SK-N-SH (cell line): Measurements from ENCODE around the gene PRUNE1. TPM values are rescaled to one million over a fixed set of nuclear protein-coding genes. Genes with fewer than 3 reads are reported as not detected.
A peak's percentile ranks its signal among the peaks of the same experiment; 100 is the strongest.

Experiments used
- CHD2 ChIP-seq: fragments of 150-350 bp; IDR thresholded peaks from 2 replicates; pipeline ENCODE4 v1.6.1; 2018; ENCODE audit warnings: low read length; ENCODE audit not compliant: partially characterized antibody
- ELF1 ChIP-seq: IDR thresholded peaks from 2 replicates; pipeline ENCODE4 v1.4.0; 2012
- EZH2phosphoT487 ChIP-seq: fragments of 200-600 bp; sonication (generic); IDR thresholded peaks from 2 replicates; pipeline ENCODE4 v1.6.1; 2017; ENCODE audit warnings: low read depth, mixed run types, mild to moderate bottlenecking, antibody characterized with exemption, moderate library complexity, borderline replicate concordance
- GABPA ChIP-seq: IDR thresholded peaks from 2 replicates; pipeline ENCODE4 v1.4.0; 2012; ENCODE audit warnings: low read depth, mild to moderate bottlenecking
- GATA2 ChIP-seq: sonication (generic); formaldehyde crosslinking; IDR thresholded peaks from 2 replicates; pipeline ENCODE4 v1.5.0; 2020; ENCODE audit warnings: mild to moderate bottlenecking, missing genetic modification reagents
- MEF2A ChIP-seq: IDR thresholded peaks from 2 replicates; pipeline ENCODE4 v1.4.0; 2012; ENCODE audit warnings: low read depth, borderline replicate concordance
- MXI1 ChIP-seq: IDR thresholded peaks from 2 replicates; pipeline ENCODE4 v1.6.1; 2012; ENCODE audit warnings: mild to moderate bottlenecking, low read depth, low read length, improper control_type of control experiment
- NFIC ChIP-seq: IDR thresholded peaks from 2 replicates; pipeline ENCODE4 v1.4.0; 2012; ENCODE audit warnings: borderline replicate concordance
- PBX3 ChIP-seq: IDR thresholded peaks from 2 replicates; pipeline ENCODE4; 2012
- RAD21 ChIP-seq: IDR thresholded peaks from 2 replicates; pipeline ENCODE4 v1.6.1; 2012; ENCODE audit warnings: mild to moderate bottlenecking, low read length
- REST ChIP-seq: IDR thresholded peaks from 2 replicates; pipeline ENCODE4 v1.6.1; 2012; ENCODE audit warnings: mild to moderate bottlenecking, low read depth, low read length, moderate library complexity
- TAF1 ChIP-seq: IDR thresholded peaks from 2 replicates; pipeline ENCODE4 v1.6.1; 2012; ENCODE audit warnings: low read depth, mild to moderate bottlenecking, low read length, moderate library complexity, borderline replicate concordance
- polyA plus RNA-seq, 3 experiments: library from polyadenylated mRNA; depleted of rRNA; stranded (reverse); fragments of >200 nt; gene quantifications; 2 replicates each; pipeline ENCODE4 v1.2.3, GENCODE V29; 2012
- TF ChIP-seq, protein P1 (sequence below): fragments of 200-600 bp; sonication (generic); IDR thresholded peaks from 2 replicates; pipeline ENCODE4 v1.6.1; 2017; ENCODE audit warnings: antibody characterized with exemption, mild to moderate bottlenecking, moderate library complexity
- TF ChIP-seq, protein P2 (sequence below): IDR thresholded peaks from 2 replicates; pipeline ENCODE4 v1.4.0; 2012; ENCODE audit warnings: low read depth

PRUNE1 gene
- polyA plus RNA-seq, 1 of the 3 experiments (the other 2 are of a cell fraction), result 7.3 TPM

DNA sequence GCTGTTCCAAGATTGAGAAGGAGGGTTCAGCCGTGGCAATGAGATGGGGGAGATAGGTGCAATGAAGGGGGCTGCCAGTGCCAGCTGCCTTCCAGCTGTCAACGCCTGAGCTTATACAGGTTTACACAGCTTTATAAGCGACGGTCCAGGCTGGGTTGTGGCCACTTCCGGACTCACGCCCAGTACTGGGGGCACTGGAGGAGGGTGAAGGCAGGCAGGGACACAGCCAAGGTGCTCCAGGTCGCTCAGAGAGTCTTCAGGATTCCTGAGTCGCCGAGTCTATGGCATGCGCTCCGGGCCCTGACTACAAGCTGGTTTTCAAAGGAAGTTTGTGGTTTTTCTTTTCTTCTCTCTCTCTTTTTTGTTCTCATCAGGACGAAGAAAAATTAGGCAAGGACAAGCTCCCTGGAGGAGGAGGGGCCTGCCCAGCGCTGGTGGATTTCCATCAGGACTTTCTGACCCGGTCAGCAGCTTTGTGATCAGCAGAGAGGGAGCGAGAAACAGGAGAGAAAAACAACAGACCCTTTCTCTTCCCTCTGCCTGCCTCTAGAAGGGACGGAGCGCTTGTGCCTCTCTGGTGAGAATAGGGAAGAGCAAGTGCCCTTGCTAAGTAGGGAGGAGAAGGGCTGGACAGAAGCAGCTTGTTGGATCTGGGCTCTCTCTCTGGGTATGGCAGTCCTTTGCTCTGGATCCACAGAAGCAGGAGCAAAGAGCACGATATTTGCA is 1.8 kb upstream of the PRUNE1 start, which contains the start of gene MINDY1 (continued):
- TF ChIP-seq PBX3 (no peak), TAF1 (no peak; the same call in 1 of the 2 replicates), CHD2 (no peak), GATA2 (CRISPR knock-in tag) (no peak), REST (peak; percentile 82), MXI1 (peak; percentile 57; the same call in 1 of the 2 replicates), GABPA (0 out of 2 replicates have a peak, but pooled peaks have one; percentile 8), MEF2A (no peak), RAD21 (peak; percentile 64), NFIC (no peak), EZH2phosphoT487 (no peak), ELF1 (peak; percentile 40)
- TF ChIP-seq, protein P1, sequence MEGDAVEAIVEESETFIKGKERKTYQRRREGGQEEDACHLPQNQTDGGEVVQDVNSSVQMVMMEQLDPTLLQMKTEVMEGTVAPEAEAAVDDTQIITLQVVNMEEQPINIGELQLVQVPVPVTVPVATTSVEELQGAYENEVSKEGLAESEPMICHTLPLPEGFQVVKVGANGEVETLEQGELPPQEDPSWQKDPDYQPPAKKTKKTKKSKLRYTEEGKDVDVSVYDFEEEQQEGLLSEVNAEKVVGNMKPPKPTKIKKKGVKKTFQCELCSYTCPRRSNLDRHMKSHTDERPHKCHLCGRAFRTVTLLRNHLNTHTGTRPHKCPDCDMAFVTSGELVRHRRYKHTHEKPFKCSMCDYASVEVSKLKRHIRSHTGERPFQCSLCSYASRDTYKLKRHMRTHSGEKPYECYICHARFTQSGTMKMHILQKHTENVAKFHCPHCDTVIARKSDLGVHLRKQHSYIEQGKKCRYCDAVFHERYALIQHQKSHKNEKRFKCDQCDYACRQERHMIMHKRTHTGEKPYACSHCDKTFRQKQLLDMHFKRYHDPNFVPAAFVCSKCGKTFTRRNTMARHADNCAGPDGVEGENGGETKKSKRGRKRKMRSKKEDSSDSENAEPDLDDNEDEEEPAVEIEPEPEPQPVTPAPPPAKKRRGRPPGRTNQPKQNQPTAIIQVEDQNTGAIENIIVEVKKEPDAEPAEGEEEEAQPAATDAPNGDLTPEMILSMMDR, result peak; percentile 61
- TF ChIP-seq, protein P2, sequence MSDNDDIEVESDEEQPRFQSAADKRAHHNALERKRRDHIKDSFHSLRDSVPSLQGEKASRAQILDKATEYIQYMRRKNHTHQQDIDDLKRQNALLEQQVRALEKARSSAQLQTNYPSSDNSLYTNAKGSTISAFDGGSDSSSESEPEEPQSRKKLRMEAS, result peak; percentile 52; the same call in 1 of the 2 replicates
